A549 (cell line): ENCODE measurements around the gene TBCCD1.

ENCODE experiments used
- MAFK ChIP-seq: fragments of 450-650 bp; IDR thresholded peaks from 2 replicates; pipeline ENCODE4 v1.6.1; 2014; ENCODE audit not compliant: partially characterized antibody
- POLR2A ChIP-seq: IDR thresholded peaks from 2 replicates; pipeline ENCODE4 v1.6.1; 2012; ENCODE audit warnings: mild to moderate bottlenecking, low read length

DNA sequence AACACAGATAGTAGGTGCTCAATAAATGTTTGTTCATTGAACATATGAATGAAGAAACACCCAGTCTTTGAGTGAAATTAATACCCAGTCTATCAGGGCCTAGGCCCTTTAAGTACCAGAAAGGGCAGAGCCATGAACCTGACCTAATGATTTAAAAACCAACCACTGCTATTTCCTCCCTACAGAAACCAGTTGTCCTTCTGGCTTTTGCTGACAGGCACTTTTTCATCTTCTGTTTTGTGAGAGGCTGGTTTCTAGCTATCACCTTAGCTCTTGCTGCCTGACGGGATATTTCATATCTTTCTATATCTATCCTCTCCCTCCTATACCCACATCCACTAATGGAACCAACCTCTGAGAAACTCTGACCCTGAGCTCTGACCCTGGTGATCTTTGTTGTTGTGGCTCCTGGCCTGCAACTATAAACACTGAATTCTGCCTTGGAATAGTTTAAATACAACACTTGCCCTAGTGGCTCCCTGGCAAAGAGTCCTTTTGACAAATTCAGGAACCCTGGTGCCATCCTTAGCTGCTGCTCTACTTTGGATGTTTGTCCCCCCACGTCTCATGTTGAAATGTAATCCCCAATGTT, 41.6 kb upstream of the TBCCD1 start:
- TF ChIP-seq POLR2A: no peak
- peak; percentile 27 for TF ChIP-seq MAFK
